GM23338 (cell line): ENCODE results near the gene SH3TC1. TPM values are rescaled to one million over a fixed set of nuclear protein-coding genes. Genes with fewer than 3 reads are reported as not detected.

Source experiments
- ATAC-seq: fragments of 200-7000 bp; cut with Tn5 transposase; 3 replicates; pipeline ENCODE4 v1.9.1; 2020
- DNase-seq: peaks from one replicate; pipeline ENCODE4 v3.0.0-alpha.2; 2015; ENCODE audit warnings: low spot score
- H2AFZ ChIP-seq: fragments of 200-600 bp; sonication (generic); 2 replicates; pipeline ENCODE4 v1.8.0; 2016; ENCODE audit warnings: antibody characterized with exemption, mild to moderate bottlenecking, moderate library complexity
- H3F3A ChIP-seq: fragments of 200-600 bp; sonication (generic); replicated peaks from 2 replicates; pipeline ENCODE4 v1.8.0; 2017; ENCODE audit warnings: antibody characterized with exemption, mixed run types, low read depth
- H3K27ac ChIP-seq: fragments of 200-600 bp; sonication (generic); 2 replicates; pipeline ENCODE4 v1.6.1; 2016; ENCODE audit warnings: low read depth
- H3K27me3 ChIP-seq: fragments of 200-600 bp; sonication (generic); 2 replicates; pipeline ENCODE4 v1.8.0; 2016; ENCODE audit warnings: mild to moderate bottlenecking, mixed run types, moderate library complexity; ENCODE audit not compliant: insufficient read depth
- H3K36me3 ChIP-seq: fragments of 200-600 bp; sonication (generic); 2 replicates; pipeline ENCODE4 v1.8.0; 2016; ENCODE audit warnings: mild to moderate bottlenecking; ENCODE audit not compliant: insufficient read depth
- H3K4me1 ChIP-seq: fragments of 200-600 bp; sonication (generic); 2 replicates; pipeline ENCODE4 v1.8.0; 2016; ENCODE audit warnings: mild to moderate bottlenecking, moderate library complexity; ENCODE audit not compliant: insufficient read depth
- H3K4me2 ChIP-seq: fragments of 200-600 bp; sonication (generic); 2 replicates; pipeline ENCODE4 v1.7.1; 2017; ENCODE audit warnings: mixed run types
- H3K4me3 ChIP-seq: fragments of 200-600 bp; sonication (generic); 2 replicates; pipeline ENCODE4 v1.6.1; 2016; ENCODE audit warnings: mixed run types
- H3K79me2 ChIP-seq: fragments of 200-600 bp; sonication (generic); replicated peaks from 2 replicates; pipeline ENCODE4 v1.8.0; 2017; ENCODE audit warnings: mild to moderate bottlenecking; ENCODE audit not compliant: insufficient read depth
- H3K9me2 ChIP-seq: fragments of 200-600 bp; sonication (generic); 2 replicates; pipeline ENCODE4 v1.8.0; 2017; ENCODE audit not compliant: insufficient read depth
- H4K20me1 ChIP-seq: fragments of 200-600 bp; sonication (generic); replicated peaks from 2 replicates; pipeline ENCODE4 v1.8.0; 2017; ENCODE audit warnings: mild to moderate bottlenecking; ENCODE audit not compliant: insufficient read depth
- H3K27ac Mint-ChIP-seq: 2 replicates; pipeline ENCODE4 v1.8.0; 2020; ENCODE audit warnings: inconsistent platforms, mild to moderate bottlenecking, moderate library complexity, mixed read lengths
- H3K27me3 Mint-ChIP-seq: 3 replicates; pipeline ENCODE4 v1.8.0; 2022; ENCODE audit warnings: low read depth, mild to moderate bottlenecking, moderate library complexity, mixed read lengths, inconsistent platforms; ENCODE audit not compliant: insufficient read depth, poor library complexity
- H3K36me3 Mint-ChIP-seq: 3 replicates; pipeline ENCODE4 v1.8.0; 2021; ENCODE audit warnings: low read depth, mild to moderate bottlenecking, inconsistent platforms, moderate library complexity, mixed read lengths
- H3K4me1 Mint-ChIP-seq: 3 replicates; pipeline ENCODE4 v1.8.0; 2020; ENCODE audit warnings: mild to moderate bottlenecking, inconsistent platforms, mixed read lengths
- H3K4me3 Mint-ChIP-seq: 3 replicates; pipeline ENCODE4 v1.8.0; 2021; ENCODE audit warnings: moderate library complexity, mild to moderate bottlenecking, inconsistent platforms, mixed read lengths
- H3K9me3 Mint-ChIP-seq: 3 replicates; pipeline ENCODE4 v1.8.0; 2020; ENCODE audit warnings: moderate library complexity, mild to moderate bottlenecking, inconsistent platforms, mixed read lengths
- CREB1 ChIP-seq: fragments of 250-450 bp; sonication (Bioruptor Pico); IDR thresholded peaks from 2 replicates; pipeline ENCODE4 v1.5.0; 2020; ENCODE audit warnings: low read depth, mild to moderate bottlenecking, moderate library complexity
- CTCF ChIP-seq, 2 experiments: fragments of 200-600 bp in 1 of 2; sonication (generic) in 1 of 2; conservative IDR thresholded peaks; 2 replicates each; pipeline versions ENCODE4 v1.5.1 to v1.6.1; 2016 to 2017; ENCODE audit warnings: antibody characterized with exemption in 2 of 2, low read depth in 2 of 2, mild to moderate bottlenecking in 2 of 2, moderate library complexity in 1 of 2
- EZH2 ChIP-seq: fragments of 200-600 bp; sonication (generic); IDR thresholded peaks from one replicate; pipeline ENCODE4 v1.8.0; 2017; ENCODE audit warnings: antibody characterized with exemption, mild to moderate bottlenecking, low read depth; ENCODE audit not compliant: unreplicated experiment
- EZH2phosphoT487 ChIP-seq: fragments of 200-600 bp; sonication (generic); IDR thresholded peaks from one replicate; pipeline ENCODE4 v1.8.1; 2018; ENCODE audit warnings: antibody characterized with exemption; ENCODE audit not compliant: unreplicated experiment
- POLR2AphosphoS5 ChIP-seq: IDR thresholded peaks from 2 replicates; pipeline ENCODE4 v1.6.1; 2016; ENCODE audit warnings: antibody characterized with exemption, low read depth
- REST ChIP-seq: IDR thresholded peaks from one replicate; pipeline ENCODE4 v1.6.1; 2018; ENCODE audit warnings: antibody characterized with exemption; ENCODE audit not compliant: unreplicated experiment
- STAT1 ChIP-seq: IDR thresholded peaks from one replicate; pipeline ENCODE4 v1.6.1; 2016; ENCODE audit warnings: antibody characterized with exemption; ENCODE audit not compliant: unreplicated experiment
- ZNF114 ChIP-seq: fragments of 250-450 bp; sonication (Bioruptor Pico); IDR thresholded peaks from 2 replicates; pipeline ENCODE4 v1.5.0; 2020; ENCODE audit warnings: mild to moderate bottlenecking, moderate library complexity
- ZNF331 ChIP-seq: fragments of 250-450 bp; sonication (Bioruptor Pico); IDR thresholded peaks from 2 replicates; pipeline ENCODE4 v1.5.0; 2020; ENCODE audit warnings: low read depth, mild to moderate bottlenecking, moderate library complexity
- ZNF462 ChIP-seq: fragments of 250-450 bp; sonication (Bioruptor Pico); IDR thresholded peaks from 2 replicates; pipeline ENCODE4 v1.5.0; 2020; ENCODE audit warnings: mild to moderate bottlenecking, moderate library complexity
- polyA plus RNA-seq: library from polyadenylated mRNA; unstranded; fragments of >200 nt; fragmentation: Nextera tagmentation; extraction: Ambion mirVana; gene quantifications from 2 replicates; pipeline ENCODE4 v1.2.1, GENCODE V29; 2016
- total RNA-seq: library from RNA; depleted of rRNA; stranded (reverse); fragments of >200 nt; shearing (Covaris generic); gene quantifications from 2 replicates; pipeline ENCODE4 v1.2.3, GENCODE V29; 2014

SH3TC1 gene
- total and polyA plus RNA-seq, 2 experiments from 2014 or later, result 0.07 TPM; not detected in 1

- H3K27ac ChIP-seq, result no peak overlapping the region
- H3K4me3 ChIP-seq, result no peak overlapping the region
- TF ChIP-seq POLR2AphosphoS5 (no peak), CTCF (conservative IDR thresholded peaks at IDR 0.05; ENCODE audit: low read depth in 2 of 2) (no peak), EZH2phosphoT487 (no peak), CREB1 (CRISPR knock-in tag) (no peak), STAT1 (no peak), ZNF331 (no peak), EZH2 (no peak), ZNF114 (no peak), ZNF462 (CRISPR knock-in tag) (no peak), REST (no peak)
- H3K27me3 Mint-ChIP-seq, result peaks cover 9% of the 10 kb centered on the region
- H4K20me1 ChIP-seq, result no peaks in the 10 kb centered on the region
- no peaks in the 10 kb centered on the region for H3K79me2 ChIP-seq
- H3F3A ChIP-seq, result no peaks in the 10 kb centered on the region
- peaks cover 2% of the 10 kb centered on the region for H3K4me1 Mint-ChIP-seq
- H2AFZ ChIP-seq, result no peak overlapping the region
- ATAC-seq, result no peak
- H3K4me3 Mint-ChIP-seq, result no peak overlapping the region
- no peaks in the 10 kb centered on the region; the same call in 1 of the 2 replicates for H3K4me1 ChIP-seq
- no peaks in the 10 kb centered on the region for H3K36me3 Mint-ChIP-seq
- H3K9me3 Mint-ChIP-seq, result no peaks in the 10 kb centered on the region
- no peaks in the 10 kb centered on the region for H3K36me3 ChIP-seq
- no peak for DNase-seq
- H3K27ac Mint-ChIP-seq, result no peak overlapping the region
- H3K4me2 ChIP-seq, result no peak overlapping the region
- no peaks in the 10 kb centered on the region for H3K27me3 ChIP-seq
- no peaks in the 10 kb centered on the region for H3K9me2 ChIP-seq
Observed at GRCh38 chr4:8231551-8232049, 32.5 kb downstream of the SH3TC1 start.
